ENCODE data around the gene KRT34.

DNA sequence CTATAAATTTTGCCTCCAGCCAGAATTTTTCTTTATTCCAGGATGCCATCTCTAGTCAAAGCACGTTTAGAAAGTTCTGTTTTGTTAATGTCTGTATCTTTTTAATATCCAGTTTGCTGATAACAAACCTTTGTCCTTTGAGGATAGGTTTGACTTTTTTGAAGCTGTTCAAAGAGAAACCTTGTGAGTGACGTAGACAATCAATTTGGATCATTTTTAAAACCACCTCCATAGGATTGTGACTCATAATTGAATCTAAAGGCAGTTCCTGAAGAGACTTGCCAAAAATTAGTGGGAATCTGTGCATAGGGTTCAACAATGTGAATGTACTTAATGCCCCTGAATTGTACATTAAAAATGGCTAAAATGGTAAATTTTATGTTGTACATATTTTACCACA is 9.4 kb upstream of the KRT34 start:
- TF ChIP-seq, protein P1, sequence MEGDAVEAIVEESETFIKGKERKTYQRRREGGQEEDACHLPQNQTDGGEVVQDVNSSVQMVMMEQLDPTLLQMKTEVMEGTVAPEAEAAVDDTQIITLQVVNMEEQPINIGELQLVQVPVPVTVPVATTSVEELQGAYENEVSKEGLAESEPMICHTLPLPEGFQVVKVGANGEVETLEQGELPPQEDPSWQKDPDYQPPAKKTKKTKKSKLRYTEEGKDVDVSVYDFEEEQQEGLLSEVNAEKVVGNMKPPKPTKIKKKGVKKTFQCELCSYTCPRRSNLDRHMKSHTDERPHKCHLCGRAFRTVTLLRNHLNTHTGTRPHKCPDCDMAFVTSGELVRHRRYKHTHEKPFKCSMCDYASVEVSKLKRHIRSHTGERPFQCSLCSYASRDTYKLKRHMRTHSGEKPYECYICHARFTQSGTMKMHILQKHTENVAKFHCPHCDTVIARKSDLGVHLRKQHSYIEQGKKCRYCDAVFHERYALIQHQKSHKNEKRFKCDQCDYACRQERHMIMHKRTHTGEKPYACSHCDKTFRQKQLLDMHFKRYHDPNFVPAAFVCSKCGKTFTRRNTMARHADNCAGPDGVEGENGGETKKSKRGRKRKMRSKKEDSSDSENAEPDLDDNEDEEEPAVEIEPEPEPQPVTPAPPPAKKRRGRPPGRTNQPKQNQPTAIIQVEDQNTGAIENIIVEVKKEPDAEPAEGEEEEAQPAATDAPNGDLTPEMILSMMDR (IDR thresholded peaks at IDR 0.05): no peak
- no peak for TF ChIP-seq EP300 (IDR thresholded peaks at IDR 0.05)
